Colonic mucosa (tissue), 4 donors: ENCODE results near the gene LIPT1. TPM values are rescaled to one million over a fixed set of nuclear protein-coding genes. Genes with fewer than 3 reads are reported as not detected.

ENCODE experiments used
- DNase-seq: peaks from one replicate; pipeline ENCODE4 v3.0.0-alpha.2; 2020
- H3K27ac ChIP-seq: fragments of 200-600 bp; one replicate; pipeline ENCODE4 v1.8.0; 2021
- H3K27me3 ChIP-seq: fragments of 200-600 bp; one replicate; pipeline ENCODE4 v1.8.0; 2021
- H3K36me3 ChIP-seq: fragments of 200-600 bp; one replicate; pipeline ENCODE4 v1.8.0; 2021
- H3K4me1 ChIP-seq: fragments of 200-600 bp; one replicate; pipeline ENCODE4 v1.8.0; 2021; ENCODE audit warnings: mild to moderate bottlenecking
- H3K4me3 ChIP-seq: fragments of 200-600 bp; one replicate; pipeline ENCODE4 v1.8.0; 2021
- H3K9ac ChIP-seq, 2 donors: one replicate each; pipeline ENCODE4 v1.7.0; 2013; ENCODE audit warnings: control low read depth in 2 of 2, low read depth in 2 of 2, low read length in 2 of 2
- H3K9me3 ChIP-seq: fragments of 200-600 bp; one replicate; pipeline ENCODE4 v1.8.0; 2021
- intact Hi-C: fragments of 100-400 bp; cut with DNase I; formaldehyde crosslinking; loops from one replicate; pipeline ENCODE4 v1.14.1; 2022
- total RNA-seq, 2 donors: library from RNA; stranded (reverse); fragmentation: NEBNext Ultra II Directional in 1 of 2; extraction: Animal tissue kit (Norgen Biotek cat#: 25700) in 1 of 2; gene quantifications; one replicate each; pipeline ENCODE4 v1.2.1, GENCODE V29; 2021
- TF ChIP-seq, protein P1 (sequence below): fragments of 200-600 bp; IDR thresholded peaks from one replicate; pipeline ENCODE4 v1.8.0; 2022; ENCODE audit warnings: antibody characterized with exemption, mild to moderate bottlenecking
- donor health status: healthy.
- donor health status: DM: no; HTN: no; CAD: no.
- donor health status: DM: no; HTN: no; CAD: no.

Gene LIPT1
- total RNA-seq, 2 donors from 2014 or later: 6.2 to 6.3 TPM

DNA sequence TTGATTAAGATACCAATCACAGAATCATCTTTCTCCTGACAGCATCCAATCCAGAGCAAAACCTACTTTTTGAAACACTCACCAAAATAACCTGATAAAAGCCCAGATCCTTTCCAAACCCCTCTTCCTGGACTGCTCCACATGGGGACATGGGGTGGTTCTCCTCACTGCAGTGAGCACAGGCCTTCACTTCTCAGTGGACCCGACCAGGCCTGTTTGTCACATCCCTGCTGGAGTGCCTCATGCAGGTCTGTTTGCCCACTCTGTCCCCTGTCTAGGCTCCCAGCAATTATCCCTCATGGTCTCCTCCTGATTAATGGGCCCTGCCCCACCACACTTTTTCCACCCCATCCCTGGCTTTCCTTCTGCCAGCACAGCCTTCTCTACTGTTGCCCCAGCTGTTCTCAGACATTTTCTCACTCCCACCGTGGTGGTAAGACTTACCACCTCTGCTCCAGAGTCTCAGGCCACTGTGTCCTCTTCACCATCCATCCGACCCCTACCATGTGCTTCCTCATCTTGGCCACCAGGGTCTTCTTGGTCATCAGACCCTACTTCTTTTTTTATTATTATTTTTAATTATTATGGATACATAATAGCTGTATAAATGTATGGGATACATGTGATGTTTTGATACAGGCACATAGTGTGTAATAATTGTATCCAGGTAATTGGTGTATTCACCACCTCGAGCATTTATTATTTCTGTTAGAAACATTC is 47.4 kb downstream of the LIPT1 start:
- Histone ChIP-seq H3K36me3 (peaks cover 4% of the 10 kb centered on the region), H3K4me3 (no peak overlapping the region), H3K9me3 (no peaks in the 10 kb centered on the region), H3K27ac (no peak overlapping the region), H3K4me1 (no peaks in the 10 kb centered on the region), H3K9ac (no peak overlapping the region), H3K27me3 (no peaks in the 10 kb centered on the region)
- intact Hi-C loops: no loop called here
- no peak for DNase-seq
- TF ChIP-seq, protein P1, sequence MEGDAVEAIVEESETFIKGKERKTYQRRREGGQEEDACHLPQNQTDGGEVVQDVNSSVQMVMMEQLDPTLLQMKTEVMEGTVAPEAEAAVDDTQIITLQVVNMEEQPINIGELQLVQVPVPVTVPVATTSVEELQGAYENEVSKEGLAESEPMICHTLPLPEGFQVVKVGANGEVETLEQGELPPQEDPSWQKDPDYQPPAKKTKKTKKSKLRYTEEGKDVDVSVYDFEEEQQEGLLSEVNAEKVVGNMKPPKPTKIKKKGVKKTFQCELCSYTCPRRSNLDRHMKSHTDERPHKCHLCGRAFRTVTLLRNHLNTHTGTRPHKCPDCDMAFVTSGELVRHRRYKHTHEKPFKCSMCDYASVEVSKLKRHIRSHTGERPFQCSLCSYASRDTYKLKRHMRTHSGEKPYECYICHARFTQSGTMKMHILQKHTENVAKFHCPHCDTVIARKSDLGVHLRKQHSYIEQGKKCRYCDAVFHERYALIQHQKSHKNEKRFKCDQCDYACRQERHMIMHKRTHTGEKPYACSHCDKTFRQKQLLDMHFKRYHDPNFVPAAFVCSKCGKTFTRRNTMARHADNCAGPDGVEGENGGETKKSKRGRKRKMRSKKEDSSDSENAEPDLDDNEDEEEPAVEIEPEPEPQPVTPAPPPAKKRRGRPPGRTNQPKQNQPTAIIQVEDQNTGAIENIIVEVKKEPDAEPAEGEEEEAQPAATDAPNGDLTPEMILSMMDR: no peak

DNA sequence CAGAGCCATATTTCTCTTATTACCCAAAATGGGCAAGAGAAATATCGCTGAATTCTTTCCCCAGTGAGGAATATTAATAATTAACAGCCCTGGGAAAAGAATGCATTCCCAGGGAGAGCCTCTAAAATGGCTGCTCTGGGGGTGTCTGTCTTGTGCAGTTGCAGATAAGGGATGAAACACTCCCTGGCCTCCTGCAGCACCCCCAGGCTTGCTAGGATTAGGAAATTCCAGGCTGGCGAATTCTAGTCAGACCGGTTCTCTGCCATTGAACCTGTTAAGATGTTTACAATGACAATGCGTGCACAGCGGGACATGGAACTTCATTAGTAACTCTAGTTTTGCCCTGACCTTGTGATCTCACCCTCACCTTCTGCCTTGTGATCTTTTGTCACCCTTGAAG is 50.7 kb downstream of the LIPT1 start:
- DNase-seq: no peak
- intact Hi-C loops: no loop called here
- Histone ChIP-seq H3K4me1 (no peaks in the 10 kb centered on the region), H3K9me3 (no peaks in the 10 kb centered on the region), H3K36me3 (no peaks in the 10 kb centered on the region), H3K27ac (no peak overlapping the region), H3K9ac (no peak overlapping the region), H3K27me3 (no peaks in the 10 kb centered on the region), H3K4me3 (no peak overlapping the region)
- TF ChIP-seq, protein P1: no peak

Other genes with a start within 250 kb of the LIPT1 start
- 10 to 100 TPM; 11.5 to 22.3 TPM for gene CRACDL, start 218.7 kb upstream of the LIPT1 start, total RNA-seq
- gene C2orf15, start 13.3 kb upstream of the LIPT1 start, total RNA-seq: 1 to 10 TPM; 3.1 to 3.6 TPM
- gene TSGA10, start within 50 bp of the LIPT1 start, total RNA-seq: 1 to 10 TPM; 6.1 to 6.6 TPM
- gene MITD1, start 26.1 kb downstream of the LIPT1 start, total RNA-seq: 10 to 100 TPM; 24.6 to 25.3 TPM
- 10 to 100 TPM; 25.9 to 26.9 TPM for gene MRPL30, start 26.2 kb downstream of the LIPT1 start, total RNA-seq
- not detected for gene LYG2, start 100.7 kb downstream of the LIPT1 start, total RNA-seq
- gene LYG1, start 146.2 kb downstream of the LIPT1 start, total RNA-seq: 1 to 10 TPM in 1 of 2 donors, under 1 TPM in 1; 0.96 to 1.1 TPM
- gene TXNDC9, start 181.4 kb downstream of the LIPT1 start, total RNA-seq: 10 to 100 TPM; 25.9 to 26.2 TPM
- 10 to 100 TPM; 27.1 to 40.5 TPM for gene EIF5B, start 182.4 kb downstream of the LIPT1 start, total RNA-seq